Measurements from ENCODE around the gene FCMR.

Gene FCMR

GRCh38 chr1:206899717-206900116 lies 22.0 kb downstream of the FCMR start:
- no peak for DNase-seq (ENCODE audit: low read depth, low spot score)

- no peak for DNase-seq (ENCODE audit: low read depth, low spot score)
Observed at GRCh38 chr1:206898915-206899431, 22.8 kb downstream of the FCMR start.

GRCh38 chr1:206898089-206898914 lies 23.4 kb downstream of the FCMR start:
- DNase-seq (ENCODE audit: low read depth, low spot score) = no peak

- no peak for DNase-seq (ENCODE audit: low read depth, low spot score)
Observed at GRCh38 chr1:206897175-206897574, 24.6 kb downstream of the FCMR start, which contains the start of gene IL24. TSS of gene IL24 (plus strand) at chr1:206897443. CDS start at chr1:206897833, 390 bp downstream.

GRCh38 chr1:206896261-206896660 lies 25.5 kb downstream of the FCMR start:
- no peak for DNase-seq (ENCODE audit: low read depth, low spot score)

- DNase-seq (ENCODE audit: low read depth, low spot score) = no peak
Observed at GRCh38 chr1:206895837-206896242, 25.9 kb downstream of the FCMR start.

- no peak for DNase-seq (ENCODE audit: low read depth, low spot score)
Observed at GRCh38 chr1:206895325-206895724, 26.4 kb downstream of the FCMR start.

GRCh38 chr1:206893380-206893779 lies 28.4 kb downstream of the FCMR start:
- DNase-seq (ENCODE audit: low read depth, low spot score) = no peak

- DNase-seq (ENCODE audit: low read depth, low spot score) = no peak
Observed at GRCh38 chr1:206892351-206892984, 29.3 kb downstream of the FCMR start.

- no peak for DNase-seq (ENCODE audit: low read depth, low spot score)
Observed at GRCh38 chr1:206891412-206891811, 30.3 kb downstream of the FCMR start.

- DNase-seq (ENCODE audit: low read depth, low spot score) = no peak
Observed at GRCh38 chr1:206890125-206891060, 31.3 kb downstream of the FCMR start.

- no peak for DNase-seq (ENCODE audit: low read depth, low spot score)
Observed at GRCh38 chr1:206887701-206888100, 34.0 kb downstream of the FCMR start.

- DNase-seq (ENCODE audit: low read depth, low spot score) = no peak
Observed at GRCh38 chr1:206886831-206887230, 34.9 kb downstream of the FCMR start.

- DNase-seq (ENCODE audit: low read depth, low spot score) = no peak
Observed at GRCh38 chr1:206885341-206886060, 36.2 kb downstream of the FCMR start.

- DNase-seq (ENCODE audit: low read depth, low spot score) = no peak
Observed at GRCh38 chr1:206883876-206884275, 37.9 kb downstream of the FCMR start.

GRCh38 chr1:206883160-206883559 lies 38.6 kb downstream of the FCMR start:
- DNase-seq (ENCODE audit: low read depth, low spot score) = no peak

GRCh38 chr1:206882555-206882954 lies 39.2 kb downstream of the FCMR start:
- no peak for DNase-seq (ENCODE audit: low read depth, low spot score)

- DNase-seq (ENCODE audit: low read depth, low spot score) = no peak
Observed at GRCh38 chr1:206880314-206880713, 41.4 kb downstream of the FCMR start.

GRCh38 chr1:206878456-206878855 lies 43.3 kb downstream of the FCMR start:
- no peak for DNase-seq (ENCODE audit: low read depth, low spot score)

- DNase-seq (ENCODE audit: low read depth, low spot score) = no peak
Observed at GRCh38 chr1:206875752-206876377, 45.9 kb downstream of the FCMR start.
